NCI-H1436 treated with DMSO at 0.1 percent for 48 hours (cell line): ENCODE data around the gene SIX3.

Experiments
- DNase-seq: peaks from one replicate; lab custom pipeline; 2025; lab: John Stamatoyannopoulos, UW

The SIX3 gene

DNA sequence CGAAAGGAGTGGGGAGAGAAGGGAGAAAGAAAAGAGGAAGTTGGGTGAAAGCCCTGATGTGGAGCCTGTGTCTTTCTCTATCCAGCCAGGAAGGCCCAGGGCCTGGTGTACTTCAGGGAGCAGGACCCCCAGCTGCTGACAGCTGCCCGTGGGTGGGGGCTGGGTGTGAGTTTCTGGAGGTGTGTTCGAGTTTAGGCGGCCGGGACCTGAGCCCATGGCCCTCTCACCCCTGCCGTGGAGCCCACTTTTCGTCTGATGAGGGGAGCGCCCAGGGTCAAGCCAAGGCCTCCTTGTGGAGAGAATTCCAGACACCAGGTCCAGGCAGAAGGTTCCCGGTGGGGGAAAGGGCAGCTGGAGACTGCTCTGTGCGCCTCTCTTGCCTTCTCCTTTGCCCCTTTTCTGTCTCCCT is 2.2 kb downstream of the SIX3 start:
- DNase-seq = no peak

DNA sequence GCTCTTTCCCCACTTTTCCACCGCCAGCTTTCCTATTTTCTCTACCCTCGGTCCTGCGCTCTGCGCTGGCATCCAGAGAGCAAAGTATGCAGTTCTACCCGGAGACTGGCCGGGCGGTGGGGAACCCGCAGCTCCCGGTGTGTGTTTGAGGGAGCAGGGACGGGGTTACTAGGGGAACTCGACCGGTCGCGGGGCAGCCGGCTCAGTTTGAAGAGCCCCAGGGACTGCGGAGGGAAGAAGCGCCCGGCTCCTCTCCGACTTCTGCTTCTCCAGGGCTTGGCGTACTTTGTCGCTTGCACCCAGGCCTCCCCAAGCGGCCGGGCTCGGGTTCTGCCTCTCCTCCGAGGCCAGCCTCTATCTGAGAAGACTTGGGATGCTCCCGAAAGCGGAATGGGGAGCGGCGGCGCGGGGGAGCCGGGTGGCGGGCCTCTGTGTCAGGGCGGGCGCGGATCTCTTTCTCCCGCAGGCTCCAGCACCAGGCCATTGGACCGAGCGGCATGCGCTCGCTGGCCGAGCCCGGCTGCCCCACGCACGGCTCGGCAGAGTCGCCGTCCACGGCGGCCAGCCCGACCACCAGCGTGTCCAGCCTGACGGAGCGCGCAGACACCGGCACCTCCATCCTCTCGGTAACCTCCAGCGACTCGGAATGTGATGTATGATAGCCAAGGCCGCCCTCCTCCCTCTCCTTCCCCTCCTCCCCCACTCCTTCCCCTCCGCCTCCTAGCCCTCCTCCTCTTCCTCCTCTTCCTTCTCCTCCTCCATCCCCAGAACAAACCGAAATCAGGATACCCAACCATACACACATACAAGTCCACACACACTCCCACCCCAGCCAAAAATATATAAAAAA is 2.8 kb downstream of the SIX3 start:
- no peak for DNase-seq

DNA sequence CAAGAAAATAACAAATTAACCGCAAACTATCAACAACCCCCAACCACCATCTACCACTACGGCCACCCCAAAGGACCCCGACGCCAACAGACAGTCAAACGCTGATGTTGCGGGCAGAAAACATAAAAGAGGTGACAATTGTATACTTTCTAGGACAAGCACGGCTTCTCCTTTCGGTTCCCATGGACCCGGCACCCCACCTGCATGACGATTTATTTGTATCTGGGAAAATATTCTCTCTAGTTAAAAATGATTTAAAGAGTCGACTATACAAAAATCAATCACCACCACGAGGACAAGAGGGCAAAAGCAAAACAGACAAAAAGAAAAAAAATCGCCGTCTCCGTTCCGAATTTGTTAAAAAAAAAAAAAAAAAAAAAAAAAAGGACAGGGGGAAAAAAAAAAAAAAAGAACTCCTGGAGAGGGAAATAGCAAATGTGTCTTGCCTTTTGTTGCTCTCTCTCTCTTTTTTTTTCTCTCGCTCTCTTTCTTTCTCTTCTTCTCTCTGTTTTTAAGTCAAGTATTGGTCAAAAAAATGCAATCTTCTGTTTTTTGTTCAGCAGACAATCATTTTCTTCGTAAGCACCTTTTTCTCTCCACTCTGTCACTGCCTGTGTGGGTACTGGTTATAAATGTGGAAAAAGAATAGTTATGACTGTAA is 3.6 kb downstream of the SIX3 start:
- no peak for DNase-seq

DNA sequence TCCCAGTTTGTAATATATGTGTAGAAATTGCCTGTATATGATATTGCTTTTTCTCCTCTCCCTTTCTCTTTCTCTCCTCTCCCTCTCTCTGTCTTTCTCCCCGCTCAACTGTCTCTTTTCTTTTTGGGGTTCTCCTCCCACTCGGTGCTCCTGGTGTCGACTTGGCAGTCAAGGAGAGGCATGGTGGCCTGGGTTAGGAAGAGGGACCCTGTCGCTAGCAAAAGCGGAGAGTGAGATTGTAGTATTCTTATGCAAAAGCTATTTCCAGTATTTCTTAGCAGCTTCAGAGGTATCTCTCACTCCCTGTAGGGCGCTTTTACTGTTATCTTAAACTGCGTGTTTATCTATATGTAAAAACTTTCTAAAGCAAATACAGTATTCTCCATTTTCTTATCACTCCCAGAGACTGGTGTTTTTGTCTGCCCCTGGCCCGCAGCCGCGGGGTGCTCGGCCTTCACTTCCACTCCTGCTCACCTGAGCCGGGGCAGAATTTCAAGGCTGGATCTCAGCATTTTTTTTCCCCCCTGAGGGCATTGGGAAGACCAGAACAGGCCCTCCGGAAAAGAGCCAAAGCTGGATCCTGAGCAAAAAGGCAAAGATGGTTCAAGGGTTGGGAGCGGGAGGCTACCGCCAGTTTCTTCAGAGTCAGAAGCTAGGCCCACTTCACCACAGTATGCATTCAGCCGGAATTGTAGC is 4.3 kb downstream of the SIX3 start:
- DNase-seq = no peak

DNA sequence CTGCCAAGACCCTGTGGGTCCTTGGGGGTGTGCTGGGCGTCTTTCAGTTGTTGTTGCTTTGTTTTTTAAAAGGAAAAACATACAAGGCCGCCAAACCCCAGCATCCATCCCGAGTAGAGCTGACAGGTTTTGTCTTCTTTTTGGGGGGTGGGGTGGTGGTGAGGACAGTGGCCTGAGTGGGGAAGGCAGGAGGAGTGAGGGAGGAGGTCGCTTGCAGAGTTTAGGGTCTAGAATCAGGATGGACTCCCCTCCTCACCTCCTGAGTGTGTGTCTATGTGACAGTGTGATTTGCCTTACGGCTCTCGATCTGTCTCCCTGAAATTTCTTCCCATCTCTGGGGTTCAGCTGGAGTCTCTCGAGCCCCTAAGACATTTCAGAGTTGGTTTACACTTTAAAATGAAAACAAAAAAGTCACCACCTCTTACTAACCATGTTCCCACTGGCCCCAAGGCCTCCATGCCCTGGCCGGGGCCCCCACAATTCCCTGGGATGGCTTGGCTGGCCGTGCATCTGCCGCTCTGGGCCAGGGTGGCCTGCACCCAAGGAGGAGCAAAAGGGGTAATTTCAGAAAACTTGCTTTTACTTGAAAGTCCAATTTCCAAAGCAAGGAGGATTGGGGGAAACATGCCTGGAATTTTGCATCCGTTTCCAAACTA is 5.0 kb downstream of the SIX3 start:
- DNase-seq = no peak

DNA sequence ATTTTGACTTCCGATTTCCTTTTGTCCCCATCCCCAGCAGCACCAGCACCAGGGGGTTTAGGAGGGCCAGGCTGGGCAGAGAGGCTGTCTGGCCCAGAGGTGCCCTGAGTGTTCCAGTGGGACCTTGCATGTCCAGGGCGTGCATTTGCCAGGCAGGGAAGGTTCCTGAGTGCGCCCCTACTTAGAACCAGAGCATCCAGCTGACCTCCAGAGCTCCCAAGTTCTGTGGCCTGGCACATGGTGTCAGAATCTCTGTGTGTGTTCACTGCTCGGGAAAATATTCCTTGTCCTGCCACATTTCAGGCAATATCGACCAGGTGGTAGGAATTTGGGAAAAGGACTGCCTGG is 5.5 kb downstream of the SIX3 start:
- DNase-seq = no peak

DNA sequence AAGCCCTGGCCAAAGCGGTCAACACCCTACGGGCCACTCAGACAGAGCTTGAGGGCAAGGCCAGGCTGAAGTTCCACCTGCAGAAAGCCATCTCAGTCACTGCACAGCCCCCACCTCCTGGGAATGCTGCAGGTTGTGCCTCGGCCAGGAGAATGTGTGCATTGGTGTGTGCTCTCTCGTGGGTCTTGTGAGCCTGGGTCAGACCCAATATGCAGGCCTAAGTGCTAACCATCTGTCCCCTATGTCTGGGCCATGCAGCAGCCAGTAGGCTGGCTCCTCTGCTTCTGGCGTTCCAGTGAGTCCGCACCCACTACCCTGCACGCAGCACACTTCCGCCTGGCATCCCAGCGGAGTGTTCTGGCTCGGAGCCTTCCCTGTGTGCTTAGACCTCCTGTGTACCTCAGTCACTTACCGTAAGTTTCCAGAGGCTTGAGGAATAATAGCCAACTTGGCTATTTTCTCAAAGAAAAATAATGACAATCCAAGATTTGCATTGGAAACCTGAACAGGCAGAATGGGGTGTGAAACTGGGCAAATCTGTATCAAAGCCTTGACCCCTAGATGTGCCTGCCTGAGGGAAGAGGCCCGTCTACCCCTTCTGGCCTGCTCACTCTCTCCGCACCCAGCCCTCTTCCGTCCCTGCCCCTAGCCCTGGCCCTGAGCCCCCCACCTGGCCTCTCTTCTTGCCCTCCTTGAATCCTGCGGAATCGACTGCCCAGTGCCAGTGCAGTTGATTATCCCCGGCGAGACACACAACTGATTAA is 7.2 kb downstream of the SIX3 start:
- DNase-seq = no peak

DNA sequence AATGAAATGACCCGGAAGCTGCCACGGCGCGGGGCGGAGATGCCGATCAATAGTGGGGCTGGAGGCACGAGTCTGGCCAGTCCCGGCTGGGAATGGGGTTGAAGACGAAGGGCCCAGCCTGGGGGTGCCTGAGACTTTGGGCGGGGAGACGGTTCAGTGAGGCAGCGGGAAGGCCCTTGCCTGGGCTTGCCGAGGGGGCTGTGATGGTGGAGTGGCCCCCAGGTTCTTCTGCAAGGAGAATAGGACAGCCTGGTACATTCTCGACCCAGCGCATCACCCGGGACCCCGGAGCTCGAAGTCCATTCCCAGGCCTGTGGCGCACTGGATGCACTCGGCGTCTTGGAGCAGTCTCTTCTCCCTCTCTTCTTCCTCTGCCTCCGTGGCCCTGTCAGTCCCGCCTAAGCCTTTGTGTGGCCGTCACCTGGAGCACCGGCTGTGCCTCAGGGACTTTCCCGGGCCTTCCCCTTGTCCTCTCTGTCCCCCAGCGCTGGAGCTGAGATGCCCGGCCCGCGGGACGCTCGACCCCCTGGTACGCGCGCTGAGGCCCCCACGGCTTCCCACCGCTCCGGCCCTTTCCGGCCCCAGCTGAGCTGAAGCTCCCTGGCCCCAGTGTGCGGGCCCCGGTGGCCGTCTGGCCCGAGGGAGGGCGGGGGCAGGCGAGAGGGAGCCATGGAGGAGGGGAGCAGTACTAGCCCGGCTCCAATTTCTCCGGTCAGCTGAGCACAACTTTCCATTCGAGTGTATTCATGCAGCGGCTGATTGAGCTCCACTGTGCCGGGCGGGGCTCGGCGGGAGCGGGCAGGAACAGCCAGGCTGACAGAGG is 8.0 kb downstream of the SIX3 start:
- no peak for DNase-seq

DNA sequence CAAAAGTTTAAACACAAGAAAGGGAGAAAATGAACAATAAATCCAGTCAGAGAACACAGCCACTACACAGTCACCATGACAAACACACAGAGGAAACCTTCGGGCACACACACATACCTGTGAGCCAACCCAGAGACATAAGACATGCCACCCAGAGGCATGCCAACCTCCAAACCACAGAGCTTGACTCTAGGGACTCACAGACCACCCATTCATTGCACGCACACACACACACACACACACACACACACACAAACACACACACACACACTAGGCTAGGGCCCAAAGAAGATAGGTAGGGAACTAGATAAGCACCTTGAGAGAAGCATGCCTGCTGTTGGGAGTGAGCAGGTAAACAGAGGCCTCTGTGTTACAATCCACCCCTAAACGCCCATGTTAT is 9.1 kb downstream of the SIX3 start:
- no peak for DNase-seq

DNA sequence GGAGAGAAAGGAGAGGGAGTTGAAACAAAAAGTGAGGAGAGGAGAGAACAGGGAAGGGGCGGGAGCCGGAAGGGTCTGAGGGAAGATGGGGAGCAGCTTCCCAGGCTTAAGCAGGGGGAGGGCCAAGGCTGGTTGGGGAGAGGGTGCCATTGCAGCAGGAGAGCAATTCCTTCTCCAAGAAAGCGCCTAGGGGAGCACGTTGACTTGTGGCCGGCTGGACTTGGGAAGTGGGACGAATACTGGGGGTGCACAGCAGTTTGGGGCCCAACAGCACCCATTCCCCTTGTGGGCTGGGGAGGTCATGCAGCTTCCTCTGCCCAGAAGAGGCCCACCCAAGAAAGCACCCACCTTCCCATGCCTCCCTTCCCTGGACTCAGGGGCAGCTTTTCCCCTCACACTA is 9.6 kb downstream of the SIX3 start:
- no peak for DNase-seq

DNA sequence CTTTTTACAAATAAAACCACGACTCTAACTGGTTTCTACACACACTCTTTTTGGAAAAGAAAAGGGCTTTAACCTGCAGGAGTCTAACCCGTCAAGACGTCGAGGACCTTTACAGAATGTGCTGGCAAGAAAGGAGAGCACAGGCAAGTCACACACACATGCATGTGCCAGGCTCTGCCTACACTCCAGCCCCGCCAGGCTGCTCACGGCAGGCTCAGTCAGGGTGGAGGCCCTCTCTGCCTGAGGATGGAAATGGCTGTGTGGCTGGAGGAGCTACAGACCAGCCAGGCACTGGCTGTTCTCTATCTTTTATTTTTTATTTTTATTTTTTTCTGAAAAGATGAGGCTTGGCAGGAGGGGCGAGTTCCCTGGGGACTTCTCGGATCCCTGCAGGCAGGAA is 10.2 kb downstream of the SIX3 start:
- no peak for DNase-seq

DNA sequence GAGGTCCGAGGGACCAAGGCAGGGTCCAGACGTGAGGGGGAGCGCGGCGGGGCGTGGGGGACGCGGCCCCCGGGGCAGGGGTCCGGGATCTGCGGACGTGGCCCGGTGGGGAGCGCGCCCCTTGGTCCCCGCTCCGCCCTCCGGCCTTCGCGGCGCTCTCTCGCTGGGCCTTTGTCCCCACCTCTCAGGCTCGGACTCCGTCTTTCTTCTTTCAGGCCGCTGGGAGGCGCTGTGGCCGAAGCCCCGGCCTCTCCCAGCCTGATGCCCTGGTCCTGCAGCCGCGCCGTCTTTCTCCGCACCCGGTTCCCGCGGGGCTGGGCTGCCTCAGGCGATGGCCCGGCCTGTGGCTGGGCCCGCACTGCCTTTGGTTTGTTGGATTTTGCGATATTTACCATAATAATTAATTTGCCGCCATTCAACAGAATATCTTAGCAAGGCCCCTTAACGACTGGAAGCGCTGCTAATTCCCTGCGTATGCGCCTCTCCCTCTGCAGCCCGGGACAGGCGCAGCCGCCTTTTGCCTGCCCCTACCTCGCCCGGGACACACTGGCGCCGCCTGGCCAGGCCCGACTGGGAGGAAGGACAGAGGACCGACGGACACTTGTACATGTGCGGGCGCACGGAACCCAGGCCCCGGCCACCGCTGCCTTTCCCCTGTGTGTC is 10.8 kb downstream of the SIX3 start:
- DNase-seq = no peak

DNA sequence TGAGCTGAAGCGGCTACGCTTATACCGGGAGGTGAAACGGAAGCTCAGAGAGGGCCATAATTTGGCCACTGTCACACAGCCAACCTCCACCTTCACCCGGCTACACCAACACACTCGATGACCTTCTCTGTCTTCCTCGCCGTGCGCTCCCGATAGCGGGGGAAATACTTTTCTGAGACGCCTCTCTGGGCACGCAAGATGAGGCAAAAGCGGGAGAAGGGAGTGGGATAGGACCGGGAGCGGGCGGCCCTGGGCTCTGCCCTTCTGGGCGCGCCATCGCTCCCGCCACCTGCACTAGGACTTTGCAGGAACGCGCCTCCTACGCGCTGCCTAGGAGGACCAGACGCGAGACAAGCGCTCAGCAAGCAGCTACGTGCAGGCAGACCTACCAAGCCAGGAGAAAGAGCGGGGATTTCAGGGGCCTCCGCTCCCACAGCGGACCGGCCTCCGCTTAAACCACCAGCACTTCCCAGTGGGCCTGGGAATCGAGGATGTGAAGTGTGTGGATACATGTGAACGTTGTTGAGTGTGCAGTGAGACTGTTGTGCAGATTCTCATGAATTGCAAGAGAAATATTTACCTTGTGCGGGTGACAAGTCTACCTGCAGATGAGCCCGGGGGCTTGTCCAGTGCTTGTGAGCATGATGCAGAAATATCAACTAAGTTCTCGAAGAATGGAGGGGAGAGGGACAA is 11.4 kb downstream of the SIX3 start:
- DNase-seq = no peak

DNA sequence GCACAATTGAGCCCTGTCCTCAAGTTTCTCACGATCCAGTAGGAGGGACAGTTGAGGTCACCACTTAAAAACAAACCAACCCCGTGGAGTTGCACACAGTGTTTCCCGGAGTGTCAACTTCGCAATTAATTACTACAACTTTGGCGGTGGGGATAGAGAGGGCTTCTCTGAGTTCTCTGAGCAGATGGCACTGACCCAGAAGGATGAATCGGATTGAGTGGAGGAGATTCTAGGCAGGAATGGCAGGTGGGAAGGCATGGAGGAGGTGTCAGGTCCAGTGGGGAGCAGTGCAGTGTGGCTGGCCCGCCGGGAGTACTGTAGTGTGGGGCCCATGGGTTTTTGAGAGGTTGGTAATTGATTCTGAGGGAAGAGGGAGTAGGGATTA is 12.0 kb downstream of the SIX3 start:
- DNase-seq = no peak

DNA sequence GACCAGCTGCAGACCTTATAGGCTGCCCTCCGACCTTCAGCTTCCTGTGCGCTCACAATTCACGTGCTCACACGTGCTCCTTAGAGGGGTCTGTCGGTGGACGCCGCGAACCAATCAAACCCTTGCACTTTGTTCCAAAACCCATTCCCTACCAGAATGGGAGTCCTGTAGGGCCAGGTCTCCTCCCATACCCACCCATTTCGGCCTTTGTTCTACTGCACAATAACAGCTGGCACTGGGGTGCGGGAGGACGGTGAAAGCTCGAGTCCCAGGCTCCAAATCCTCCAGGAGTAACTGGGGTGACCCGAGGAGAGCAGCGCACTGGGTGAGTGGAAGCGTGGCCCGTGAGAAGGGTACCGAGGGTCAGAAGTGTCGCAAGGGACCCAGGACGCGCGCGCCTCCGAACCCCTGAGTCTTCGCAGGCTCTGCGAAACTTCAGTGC is 13.0 kb downstream of the SIX3 start:
- no peak for DNase-seq

DNA sequence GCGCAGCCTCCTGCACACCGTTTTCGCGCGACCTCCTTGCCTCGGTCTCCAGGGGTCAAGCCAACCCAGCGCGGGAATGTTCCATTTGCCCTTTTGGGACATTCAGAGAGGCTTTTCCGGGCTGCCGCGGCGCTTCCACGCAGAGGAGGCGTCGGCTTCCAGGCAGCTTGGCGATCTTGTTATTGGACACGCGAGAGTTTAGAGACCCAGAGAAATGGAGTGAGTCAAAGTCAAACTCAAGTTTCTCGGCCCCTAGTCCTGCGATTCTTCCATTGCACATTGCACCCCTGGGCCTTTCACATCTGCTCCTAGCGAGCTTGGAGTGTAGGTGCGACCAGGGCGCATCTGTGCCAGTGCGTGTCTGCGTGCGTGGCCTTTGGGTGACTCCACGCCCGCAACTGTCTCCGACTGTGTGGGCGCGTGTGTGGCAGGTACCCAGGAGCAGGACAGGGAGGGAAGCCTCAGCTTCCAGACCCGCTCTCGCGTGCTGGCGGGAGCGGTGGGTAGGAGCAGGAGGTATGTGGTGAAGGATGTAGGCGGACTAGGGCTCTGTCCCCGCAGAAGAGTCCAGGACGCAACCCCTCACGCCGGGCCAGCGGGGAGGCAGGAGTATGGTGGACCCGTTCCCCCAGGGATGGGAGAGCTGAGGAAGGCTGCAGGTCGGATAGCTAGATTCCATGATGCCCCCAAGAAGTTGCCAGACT is 13.5 kb downstream of the SIX3 start:
- DNase-seq = no peak

DNA sequence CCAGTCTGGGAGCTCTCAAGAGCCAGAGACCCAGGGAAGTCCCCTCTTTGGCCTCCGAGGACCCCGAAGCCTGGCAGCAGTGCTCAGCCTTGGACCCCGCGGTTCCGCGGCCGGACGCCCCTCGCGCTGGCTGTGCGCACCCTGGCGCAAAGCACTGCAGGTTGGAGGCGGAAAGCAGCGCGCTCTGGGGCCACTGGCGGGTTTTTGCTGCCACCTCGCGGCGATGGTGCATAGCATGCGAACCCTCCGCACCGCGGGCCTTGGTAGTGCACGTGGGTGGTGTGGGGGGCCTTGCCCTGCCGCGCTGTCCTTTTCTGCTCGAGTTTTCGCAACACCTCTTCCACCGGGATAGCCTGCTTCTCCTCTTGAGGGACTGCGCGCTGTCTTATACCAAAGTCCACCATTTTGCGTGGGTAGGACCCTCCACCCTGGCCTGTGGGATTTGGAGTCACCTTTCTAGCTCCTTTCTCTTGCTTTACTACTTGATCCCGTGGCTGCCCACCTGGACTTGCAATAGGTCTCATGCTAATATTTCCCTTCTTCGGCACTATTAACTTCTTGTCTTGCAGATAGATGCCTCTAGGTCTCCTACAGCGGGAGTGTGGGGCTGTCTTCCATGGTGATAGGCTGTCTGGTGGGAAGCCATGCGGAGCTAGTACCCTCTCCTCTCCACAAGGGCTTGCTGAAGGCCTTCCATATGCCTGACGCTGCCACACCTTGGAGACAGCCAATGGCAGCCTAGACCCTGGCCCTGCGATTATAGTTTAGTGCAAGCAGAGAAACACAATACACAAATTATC is 14.3 kb downstream of the SIX3 start:
- DNase-seq = no peak

DNA sequence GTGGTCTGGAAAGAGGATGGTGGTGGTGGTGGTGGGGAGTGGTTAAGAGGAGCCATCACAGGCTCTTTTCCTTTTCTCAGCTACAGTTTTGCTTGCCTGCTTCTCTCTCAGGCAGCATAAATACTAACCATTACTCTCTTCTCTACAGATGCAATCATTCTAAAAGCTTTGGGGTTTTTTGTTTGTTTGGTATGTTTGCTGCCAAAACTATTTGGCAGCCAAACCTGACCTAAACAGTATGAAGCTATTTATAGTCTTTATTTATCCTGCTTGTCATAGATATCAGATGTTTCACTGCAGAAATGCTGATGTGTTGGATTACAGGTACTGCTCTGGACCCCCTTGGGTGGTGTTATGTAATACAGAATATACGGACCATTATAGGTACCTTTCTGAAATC is 15.3 kb downstream of the SIX3 start:
- DNase-seq = no peak
